Fibroblast of skin of left quadriceps (primary cell): ENCODE data around the gene ASCC3.

Source experiments
- DNase-seq, 2 experiments: peaks; one replicate each; pipeline ENCODE4 v3.0.0-alpha.2; 2013; ENCODE audit warnings: low read depth in 2 of 2

Gene ASCC3

DNA sequence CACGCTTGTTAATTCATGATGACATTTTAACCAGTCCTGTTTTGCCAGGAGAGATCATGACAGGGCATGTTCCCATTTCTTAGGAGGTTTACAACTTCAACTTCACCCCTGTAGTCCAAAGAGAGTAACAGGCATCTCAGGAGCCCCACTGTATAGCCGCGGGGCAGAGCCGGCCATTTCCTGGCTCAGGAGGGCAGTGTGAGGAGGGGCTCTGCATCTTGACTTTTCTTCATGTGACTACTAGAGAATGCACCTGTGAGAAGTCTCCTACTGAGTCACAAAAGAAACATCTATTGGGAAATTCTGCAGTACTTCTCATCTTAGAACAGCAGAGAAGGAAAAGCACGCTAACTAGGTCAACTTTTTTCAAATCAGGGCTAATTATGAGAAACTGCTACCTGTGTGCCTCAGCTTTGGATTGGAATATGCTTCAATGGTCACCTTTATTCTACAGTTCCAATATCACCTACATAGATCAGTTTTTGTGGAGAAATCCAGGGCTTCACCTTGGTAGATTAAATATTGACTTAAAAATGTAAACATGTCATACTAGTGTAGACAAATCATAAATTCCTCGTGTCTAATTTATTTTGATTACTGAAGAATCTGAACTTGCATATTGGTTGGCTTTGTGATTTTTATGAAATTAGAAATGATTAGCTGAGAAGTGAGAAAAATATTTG lies 387.8 kb downstream of the ASCC3 start:
- DNase-seq, result no peak

DNA sequence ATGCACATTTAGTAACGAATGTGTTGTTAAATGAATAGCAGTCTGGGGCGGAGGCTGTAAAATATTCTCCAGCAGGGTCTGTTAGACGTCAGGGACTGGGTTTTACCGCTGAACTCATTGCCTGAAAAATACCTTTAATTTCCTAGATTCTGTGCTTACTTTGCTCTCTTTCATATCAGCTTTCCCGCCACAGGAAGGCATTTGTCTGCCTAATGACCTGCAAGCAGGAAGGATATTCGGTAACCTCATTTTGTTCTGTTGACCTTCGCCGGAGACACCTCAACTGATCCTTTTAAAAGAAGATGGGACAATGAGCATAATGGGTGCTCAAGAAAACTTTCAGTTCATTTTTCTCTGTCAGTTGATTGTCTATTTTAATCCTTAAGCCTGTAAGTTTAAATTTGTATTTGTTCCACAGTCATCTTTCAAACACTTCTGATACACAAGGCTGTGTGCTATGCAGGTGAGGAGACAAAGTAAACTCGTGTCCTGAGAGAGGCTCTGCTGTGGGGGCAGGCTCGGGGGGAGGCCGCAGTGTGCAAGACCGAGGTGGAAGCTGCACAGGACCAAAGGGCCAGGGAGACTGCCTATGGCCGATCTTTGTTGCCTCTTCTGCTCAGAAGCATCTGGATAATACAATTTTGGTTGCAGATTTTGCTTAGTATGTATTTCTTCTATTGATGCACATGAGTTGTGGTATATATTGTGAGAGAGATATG lies 389.0 kb downstream of the ASCC3 start:
- DNase-seq, result no peak

DNA sequence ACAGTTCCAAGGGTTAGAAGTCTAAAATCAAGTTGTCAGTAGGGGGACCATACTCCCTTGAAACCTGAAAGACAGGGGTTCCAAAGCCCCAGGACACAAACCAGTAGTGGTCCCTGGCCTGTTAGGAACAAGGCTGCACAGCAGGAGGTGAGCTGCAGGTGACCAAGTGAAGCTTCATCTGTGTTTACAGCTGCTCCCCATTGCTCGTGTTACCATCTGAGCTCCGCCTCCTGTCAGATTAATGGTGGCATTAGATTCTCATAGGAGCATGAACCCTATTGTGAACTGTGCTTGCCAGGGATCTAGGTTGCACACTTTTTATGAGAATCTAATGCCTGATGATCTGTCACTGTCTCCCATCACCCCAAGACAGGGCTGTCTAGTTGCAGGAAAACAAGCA lies 391.1 kb downstream of the ASCC3 start:
- no peak for DNase-seq

DNA sequence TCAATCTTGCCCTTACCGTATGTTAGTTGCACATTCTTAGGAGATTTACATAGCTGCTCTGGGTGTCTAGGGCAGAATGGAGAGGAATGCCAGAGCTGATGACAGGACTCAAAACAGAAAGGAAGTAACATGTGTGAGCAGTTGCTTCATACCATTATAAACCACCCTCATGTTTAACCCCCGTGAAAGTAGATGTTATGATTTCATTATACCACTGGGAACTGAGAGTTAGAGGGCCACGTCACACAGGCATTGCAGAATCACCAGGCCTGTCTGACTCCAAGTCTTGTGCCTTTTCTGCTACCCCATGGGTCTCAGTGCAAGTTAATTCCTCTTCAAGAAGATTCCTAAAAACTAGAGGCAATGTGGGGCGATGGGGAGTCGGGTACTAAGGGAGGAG lies 392.9 kb downstream of the ASCC3 start:
- peak; percentile 51 to 62 for DNase-seq

DNA sequence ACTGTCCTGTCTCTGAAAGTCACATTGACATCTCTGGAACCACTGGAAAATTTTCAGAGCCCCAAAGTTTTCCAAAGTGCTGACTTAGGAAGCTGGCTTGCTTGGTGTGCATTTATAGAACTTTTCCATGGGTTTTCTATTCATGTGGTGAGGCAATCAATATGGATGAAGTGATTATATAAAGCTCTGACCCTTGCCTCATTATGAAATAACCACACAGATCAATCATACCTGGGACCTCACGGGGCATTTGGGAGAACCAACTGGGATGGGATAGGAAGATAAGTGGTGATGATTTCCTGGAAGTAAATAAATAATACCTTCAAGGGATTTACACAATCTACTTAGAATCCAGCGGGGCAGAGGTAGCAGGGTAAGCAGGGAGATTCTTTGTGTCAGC lies 393.5 kb downstream of the ASCC3 start:
- no peak for DNase-seq

DNA sequence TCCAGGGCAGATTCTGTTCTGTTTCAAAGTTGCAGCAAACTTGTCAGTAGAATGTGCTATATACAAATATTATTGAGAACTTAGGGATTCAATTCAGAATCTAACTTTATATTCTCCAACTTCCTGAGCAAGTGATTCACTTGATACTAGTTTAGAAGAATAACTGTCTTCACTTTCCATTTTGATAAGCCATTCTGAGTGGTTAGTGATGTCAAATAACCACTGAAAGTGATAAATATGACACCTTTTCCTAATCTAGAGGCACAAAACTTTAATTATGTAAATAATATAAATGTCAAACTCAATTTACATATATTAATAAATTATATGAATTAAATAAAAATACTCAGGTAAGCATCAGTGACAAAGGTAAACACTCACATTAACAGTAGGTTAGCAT lies 395.9 kb downstream of the ASCC3 start:
- no peak for DNase-seq

DNA sequence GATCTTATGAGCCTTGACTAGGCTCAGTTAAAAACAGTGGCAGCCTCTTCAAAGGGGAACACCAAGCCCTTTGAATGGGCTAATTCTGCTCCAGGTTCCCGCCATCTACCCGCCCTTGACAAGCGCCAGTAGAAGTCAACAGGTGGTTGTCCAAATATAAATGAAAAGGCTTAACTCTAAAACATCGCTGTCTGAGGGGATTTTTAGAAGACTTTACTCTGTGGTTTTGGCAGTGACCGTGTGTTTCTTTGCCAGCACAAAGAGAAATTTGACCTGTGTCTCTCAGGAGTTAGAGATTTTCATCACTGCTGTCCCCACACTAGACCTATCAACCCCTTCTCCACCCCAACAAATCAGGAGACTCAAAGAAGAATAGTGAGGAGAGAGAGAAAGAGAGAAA lies 396.7 kb downstream of the ASCC3 start:
- no peak for DNase-seq

DNA sequence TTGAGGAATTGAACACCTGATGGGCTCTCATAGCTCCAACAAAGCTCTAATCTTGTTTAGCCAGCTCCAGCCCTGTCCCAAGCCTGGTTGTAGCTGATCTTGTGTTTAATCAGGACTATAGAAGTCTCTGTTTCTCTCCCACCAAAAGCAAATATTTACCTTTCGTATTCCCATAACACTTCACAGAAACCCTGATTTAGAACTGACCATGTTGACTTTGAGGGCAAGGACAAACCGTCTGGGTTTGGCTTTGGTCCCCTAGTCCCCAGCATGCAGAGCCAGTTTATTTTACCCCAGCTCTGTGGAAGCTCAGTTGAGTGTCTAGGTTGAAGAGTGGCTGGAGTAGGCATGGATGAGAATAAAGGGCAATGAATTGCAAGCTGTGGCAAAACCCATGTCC lies 398.4 kb downstream of the ASCC3 start:
- DNase-seq, result no peak

DNA sequence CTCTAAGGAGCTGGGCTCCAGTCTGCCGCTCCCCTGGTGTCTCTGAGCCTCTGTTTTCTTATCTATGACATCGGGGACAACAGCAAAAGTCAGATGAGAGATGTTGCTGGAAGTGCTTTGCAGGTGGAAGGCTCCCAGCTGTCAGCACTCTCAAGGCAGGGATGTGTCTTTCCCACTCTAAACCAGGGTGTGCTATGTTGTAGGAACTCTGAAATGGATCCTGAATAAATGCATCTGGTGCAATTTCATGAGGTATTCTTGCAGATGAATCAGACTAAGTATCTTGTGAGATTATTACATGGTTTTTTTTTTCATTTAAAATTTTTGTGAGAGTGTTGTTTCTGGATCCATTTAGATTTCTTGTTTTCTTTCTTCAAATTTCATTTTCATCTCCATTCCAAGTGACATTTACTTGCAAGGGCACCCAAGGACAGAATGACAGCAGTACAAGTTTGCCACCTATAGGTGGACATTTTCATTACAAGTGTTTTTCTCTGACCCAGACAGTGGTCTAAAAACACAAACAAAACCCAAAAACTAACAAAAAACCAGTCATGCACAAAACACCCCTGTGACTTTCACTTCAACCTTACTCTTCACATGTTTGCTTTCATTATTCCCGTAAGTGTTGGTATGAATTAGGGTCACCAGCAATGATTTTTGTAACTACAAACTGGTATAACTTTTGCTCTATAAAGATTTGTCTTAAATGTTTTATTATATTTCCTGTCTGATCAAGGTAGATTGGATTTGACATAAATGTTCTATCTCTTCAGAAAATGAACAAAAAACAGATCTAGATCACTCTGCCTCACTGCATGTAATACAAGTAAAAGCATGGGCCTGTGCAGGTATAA lies 401.7 kb downstream of the ASCC3 start:
- DNase-seq, result no peak

DNA sequence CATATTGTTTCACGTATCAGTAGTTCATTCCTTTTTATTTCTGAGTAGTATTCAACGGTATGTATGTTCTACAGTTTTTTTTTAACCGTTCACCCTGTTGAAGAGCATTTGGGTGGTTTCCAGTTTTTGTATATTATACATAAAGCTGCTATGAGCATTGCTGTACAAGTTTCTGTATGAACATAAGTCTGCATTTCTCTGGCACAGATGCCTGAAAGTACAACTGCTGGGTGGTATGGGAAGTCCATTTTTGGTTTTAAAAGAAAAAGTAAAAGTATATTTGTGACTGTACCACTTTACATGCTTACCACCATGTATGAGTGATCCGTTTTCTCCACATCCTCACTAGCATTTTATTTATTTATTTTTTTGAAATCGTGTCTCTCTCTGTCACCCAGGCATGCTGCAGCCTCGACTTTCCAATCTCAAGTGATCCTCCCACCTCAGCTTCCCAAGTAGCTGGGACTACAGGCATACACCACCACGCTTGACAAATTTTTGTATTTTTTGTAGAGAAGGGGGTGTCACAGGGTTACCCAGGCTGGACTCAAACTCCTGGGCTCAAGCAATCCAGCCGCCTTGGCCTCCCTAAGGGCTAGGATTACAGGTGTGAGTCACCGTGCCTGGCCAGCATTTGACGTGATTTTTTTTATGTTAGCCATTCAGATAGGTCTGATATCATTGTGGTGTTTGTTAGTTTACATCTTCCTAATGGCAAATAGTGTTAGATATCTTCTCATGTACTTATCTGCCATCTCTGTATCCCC lies 405.4 kb downstream of the ASCC3 start:
- DNase-seq, result no peak

DNA sequence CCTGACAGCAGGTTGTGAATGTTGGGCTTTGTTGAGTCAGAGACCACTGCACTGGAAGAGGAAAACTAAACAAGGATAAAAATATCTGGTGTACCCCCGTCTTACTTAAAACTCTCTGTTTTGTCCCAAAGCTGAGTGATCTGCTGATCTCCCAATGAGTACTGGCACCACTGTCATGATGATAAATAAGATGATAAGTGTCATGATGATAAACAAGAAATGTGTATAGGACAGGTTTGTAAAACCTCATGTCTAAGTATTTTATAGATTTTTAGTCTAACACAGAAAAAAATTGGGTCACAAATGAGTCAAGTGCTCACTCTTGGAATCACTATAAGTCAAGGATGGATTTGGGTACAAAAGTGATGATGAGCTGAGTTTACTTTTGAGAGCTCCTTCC lies 407.9 kb downstream of the ASCC3 start:
- no peak for DNase-seq

DNA sequence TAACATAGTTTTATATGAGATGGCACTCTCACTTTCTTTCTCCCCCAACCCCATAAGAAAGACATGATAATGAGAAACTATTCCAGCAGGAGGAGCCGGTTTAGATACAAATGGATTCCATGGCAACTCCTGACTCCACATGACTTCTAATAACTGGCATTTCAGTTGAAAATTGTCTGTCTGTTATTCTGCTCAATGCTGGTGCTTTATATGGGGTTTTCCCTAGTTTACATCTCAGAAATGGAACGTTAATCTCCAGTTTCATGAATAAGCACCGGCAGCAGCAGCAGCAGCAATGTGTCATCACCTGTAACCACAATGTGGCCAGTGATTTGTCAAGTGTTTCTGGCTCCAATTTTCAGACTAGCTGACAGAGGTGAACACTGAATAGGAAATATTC lies 408.5 kb downstream of the ASCC3 start:
- DNase-seq, result peak; percentile 43 to 57

DNA sequence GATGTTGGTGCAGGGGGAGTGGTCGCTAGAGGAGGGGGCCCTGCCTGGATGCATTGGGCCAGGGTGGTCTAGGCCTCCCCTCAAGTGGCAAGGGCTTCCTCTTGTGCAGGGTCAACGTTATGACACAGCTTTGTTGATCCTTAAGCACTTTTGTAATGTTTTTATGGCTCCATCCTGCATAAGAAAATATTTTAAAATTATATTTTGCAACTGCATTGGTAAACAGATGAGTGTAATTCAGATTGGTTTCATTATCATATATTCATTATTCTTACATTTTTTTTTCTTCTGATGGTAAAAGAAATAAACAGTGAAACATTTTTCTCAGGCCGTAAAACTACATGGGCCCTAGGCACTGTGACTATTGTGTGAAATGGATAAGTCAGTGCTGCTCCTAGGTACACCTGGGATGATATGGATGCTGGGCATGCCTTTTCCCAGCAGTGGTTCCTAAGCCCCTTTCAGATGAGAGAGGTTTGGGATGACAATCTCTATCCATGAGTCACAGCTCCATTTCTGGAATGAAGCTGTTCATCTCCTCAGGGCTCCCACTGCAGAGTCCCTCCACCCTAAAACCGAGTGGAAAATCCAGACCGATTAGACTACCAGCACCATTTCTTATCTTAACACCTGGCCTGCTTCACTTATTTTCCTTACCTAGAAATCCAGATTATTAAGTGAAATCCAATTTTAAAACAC lies 410.6 kb downstream of the ASCC3 start:
- DNase-seq, result no peak

DNA sequence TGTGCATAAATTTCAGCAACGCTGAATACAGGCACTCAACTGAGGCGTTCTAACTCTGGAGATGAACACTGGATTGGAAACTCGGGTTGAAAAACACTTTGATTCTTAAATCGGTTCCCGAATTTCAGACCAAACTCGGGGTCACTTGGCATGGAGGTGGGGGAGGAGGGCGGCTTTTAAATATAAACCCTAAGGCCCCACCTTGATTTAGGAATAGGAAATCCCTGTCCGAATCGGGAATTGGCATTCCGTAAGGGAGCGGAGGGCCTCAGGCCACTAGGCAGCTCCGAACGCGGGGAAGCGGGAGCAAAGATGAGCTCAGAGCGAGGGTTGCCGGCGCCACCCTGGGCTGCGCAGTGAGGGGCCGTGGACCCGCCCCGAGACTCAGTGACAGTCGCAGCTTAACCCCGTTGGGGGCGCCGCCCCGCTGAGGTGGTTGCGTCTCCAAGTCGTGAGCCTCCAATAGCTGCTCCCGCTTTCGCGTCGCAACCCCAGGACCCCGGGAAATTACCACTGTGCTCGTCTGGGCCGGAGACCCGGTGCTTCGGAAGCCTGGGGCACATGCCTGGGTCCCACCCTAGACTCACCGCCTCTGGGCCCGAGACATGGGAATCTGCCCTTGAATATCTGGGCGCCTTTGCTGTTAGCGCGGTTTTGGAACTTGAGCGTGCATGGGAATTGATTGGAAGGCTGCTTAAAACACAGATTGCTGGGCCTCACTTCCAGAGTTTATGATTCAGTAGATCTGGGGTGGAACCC lies 411.8 kb downstream of the ASCC3 start:
- no peak for DNase-seq

DNA sequence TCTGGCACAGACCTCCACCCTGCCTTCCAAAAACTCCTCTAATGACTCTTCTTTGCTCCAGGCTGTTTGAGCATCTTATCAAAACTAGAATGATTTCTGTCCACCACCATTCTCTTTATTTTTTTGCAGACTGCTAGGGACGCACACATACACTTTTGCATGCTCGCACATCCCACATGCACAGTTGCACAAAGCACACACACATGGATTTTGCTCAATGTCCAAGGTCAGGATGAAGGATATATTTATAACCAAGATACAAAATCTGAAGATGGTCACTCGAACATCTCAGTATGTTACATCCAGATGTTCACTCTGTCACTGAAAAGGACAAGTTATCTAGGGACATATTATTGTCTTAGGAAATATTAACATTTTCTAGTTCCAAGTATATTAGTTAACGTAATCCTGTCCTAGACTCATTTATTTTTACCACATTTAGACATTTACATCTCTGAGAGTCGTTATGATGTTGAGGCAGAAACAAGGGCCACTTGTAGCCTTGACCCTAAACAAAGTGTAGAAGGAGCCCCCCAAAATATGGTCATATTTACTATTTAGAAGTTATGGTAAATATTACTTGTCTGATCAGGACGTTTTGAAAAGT lies 413.0 kb downstream of the ASCC3 start:
- no peak for DNase-seq

DNA sequence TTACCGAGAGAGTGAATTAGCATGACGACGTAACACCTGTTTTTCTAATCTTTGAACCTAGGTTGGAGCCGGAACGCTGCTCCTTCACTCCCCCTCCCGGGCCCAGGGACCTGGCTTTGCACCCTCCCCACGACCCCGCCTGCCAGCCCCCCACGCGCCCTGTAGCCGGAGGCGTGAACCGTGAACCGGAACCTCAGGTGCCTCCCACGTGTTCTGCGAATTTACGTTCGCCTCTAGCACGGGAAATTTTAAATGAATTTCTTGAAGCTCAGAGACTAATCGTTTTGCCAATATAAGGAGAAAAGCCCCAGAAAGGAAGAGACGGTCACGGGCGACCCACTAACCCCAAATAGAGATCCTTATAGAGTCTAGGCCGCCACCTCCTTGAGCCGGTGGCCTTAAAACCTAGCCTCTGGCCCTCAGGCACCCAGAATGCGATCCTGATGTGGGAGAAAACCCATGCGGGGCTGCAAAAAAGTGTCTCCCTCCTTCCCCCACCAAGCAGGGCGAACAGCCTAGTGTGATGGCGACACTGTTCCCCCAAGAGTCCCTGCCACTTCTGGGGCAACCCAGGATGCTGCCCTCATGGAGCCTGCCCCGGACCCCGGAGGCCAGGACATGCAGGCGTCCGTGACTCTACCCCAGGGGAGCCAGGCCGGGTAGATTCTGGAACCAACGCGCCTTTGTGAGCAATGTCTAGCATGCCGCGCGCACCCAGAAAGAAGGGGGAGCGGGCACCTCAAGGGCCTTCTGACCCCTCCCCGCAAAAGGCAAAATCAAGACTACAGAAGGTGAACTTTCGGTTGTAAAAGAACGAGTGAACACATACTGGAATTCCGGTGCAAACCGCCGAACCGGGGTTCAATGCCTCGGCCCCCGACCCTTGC lies 413.8 kb downstream of the ASCC3 start:
- no peak for DNase-seq

DNA sequence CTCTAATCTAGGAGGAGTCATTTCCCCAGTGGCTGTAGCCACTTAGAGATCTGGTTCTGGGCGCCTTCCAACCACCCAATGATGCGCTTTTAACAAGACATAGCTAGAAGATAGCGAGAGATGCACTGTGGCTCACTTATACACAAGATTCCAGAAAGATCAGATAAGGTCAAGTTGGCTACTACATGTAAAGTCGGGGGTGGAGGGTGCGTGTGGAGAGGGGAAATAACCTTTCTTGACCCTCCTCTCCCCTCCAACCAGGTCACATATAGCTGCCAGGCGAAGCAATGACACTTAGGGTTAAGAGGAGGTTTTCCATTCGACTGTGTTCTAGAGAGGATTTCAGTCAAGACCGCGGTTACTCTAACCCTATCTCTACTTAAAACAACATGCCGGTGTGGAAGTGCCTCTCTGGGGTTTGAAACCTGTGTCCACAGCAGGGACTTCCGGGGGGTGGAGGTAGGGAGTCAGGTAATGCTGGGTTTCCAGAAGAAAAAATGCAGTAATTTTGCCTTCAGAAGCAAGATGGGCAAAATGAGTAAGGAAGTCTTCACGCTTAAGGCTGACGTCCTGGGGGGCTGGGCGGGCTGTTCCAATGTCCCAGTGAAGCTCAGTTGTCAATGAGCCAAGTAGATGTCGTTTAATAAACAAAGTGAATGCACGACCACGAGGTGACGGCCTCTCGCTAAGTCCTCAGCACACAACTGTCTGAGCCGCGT lies 414.6 kb downstream of the ASCC3 start:
- DNase-seq, result no peak

DNA sequence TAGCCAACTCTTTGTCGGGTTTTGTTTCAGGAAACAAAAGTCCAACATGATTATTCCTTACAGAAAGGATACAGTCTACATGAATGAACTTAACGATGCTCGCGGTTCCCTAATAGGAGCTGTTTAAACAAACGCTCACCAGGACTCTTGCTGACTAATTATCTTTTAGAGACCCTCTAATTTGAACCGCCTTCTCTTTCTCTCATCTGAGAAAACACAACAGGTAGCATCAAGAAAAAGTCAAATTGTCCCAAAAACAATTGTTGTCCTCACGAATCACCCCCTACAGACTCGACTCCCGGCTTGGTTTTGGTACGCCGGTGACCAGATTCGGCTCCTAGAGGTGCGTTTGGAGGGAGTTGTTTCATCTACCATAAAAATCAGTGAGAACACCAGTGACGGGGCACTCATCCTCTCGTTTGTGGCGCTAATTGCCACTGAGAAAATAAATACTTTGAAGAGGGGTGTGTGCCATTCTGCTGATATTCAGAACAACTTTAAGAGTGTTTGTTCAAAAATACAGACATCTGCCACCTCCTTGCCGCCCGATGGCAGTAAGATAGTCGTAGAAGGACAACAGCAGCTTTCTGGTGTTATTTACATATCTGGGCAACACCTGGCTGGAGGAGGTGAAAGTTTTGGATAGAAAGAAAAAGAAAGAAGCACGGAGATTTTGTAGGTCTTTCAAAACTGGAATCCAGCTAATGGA lies 415.3 kb downstream of the ASCC3 start:
- no peak for DNase-seq
